Hair follicular keratinocyte (primary cell): ENCODE results near the gene YIF1B. TPM values are rescaled to one million over a fixed set of nuclear protein-coding genes. Genes with fewer than 3 reads are reported as not detected.

ENCODE experiments used
- total RNA-seq: library from RNA; depleted of rRNA; stranded (reverse); fragments of >200 nt; gene quantifications from 2 replicates; pipeline ENCODE4 v1.2.3, GENCODE V29; 2015

Gene YIF1B
- 121 and 122 TPM in 2 replicates for total RNA-seq

GRCh38 chr19:38315657-38316476 lies at the start of gene YIF1B:
Gene YIF1B (minus strand): TSS chr19:38315947. CDS start chr19:38315917, 30 bp downstream.

GRCh38 chr19:38319421-38320258 lies 3.9 kb upstream of the YIF1B start, which contains the start of gene KCNK6:
Gene KCNK6 (plus strand): TSS chr19:38319845. CDS start chr19:38319951, 106 bp downstream.

GRCh38 chr19:38303517-38304351 lies 12.0 kb downstream of the YIF1B start, which contains the start of gene C19orf33:
Gene C19orf33 (plus strand): TSS chr19:38304251. CDS start chr19:38304262, 11 bp downstream.

GRCh38 chr19:38264486-38265212 lies 51.1 kb downstream of the YIF1B start, which contains the start of gene SPINT2:
Gene SPINT2 (plus strand): TSS chr19:38264573. CDS start chr19:38264893, 320 bp downstream.

Other genes starting within 250 kb of the YIF1B start
- 2.0 and 2.3 TPM in 2 replicates for gene DPF1, start 91.7 kb downstream of the YIF1B start, total RNA-seq
- 3.3 and 19.9 TPM in 2 replicates for gene PPP1R14A, start 59.6 kb downstream of the YIF1B start, total RNA-seq
- gene SPINT2, start 51.4 kb downstream of the YIF1B start, total RNA-seq = 757 and 1,192 TPM in 2 replicates
- gene C19orf33, start 11.7 kb downstream of the YIF1B start, total RNA-seq = 606 and 644 TPM in 2 replicates
- gene KCNK6, start 3.9 kb upstream of the YIF1B start, total RNA-seq = 27.4 and 27.8 TPM in 2 replicates
- gene CATSPERG, start 19.9 kb upstream of the YIF1B start, total RNA-seq = 0.78 TPM in 1 of 2 replicates, not detected in the other
- 357 and 374 TPM in 2 replicates for gene PSMD8, start 58.6 kb upstream of the YIF1B start, total RNA-seq
- 0.08 and 0.55 TPM in 2 replicates for gene GGN, start 72.1 kb upstream of the YIF1B start, total RNA-seq
- 1.6 and 3.2 TPM in 2 replicates for gene SPRED3, start 72.8 kb upstream of the YIF1B start, total RNA-seq
- gene FAM98C, start 87.1 kb upstream of the YIF1B start, total RNA-seq = 18.3 and 20.2 TPM in 2 replicates
- not detected in 2 replicates for gene RASGRP4, start 110.3 kb upstream of the YIF1B start, total RNA-seq
- gene RYR1, start 117.7 kb upstream of the YIF1B start, total RNA-seq = 1.8 and 3.7 TPM in 2 replicates